Measurements from ENCODE around the gene RIPPLY3. TPM values are rescaled to one million over a fixed set of nuclear protein-coding genes. Genes with fewer than 3 reads are reported as not detected.

The RIPPLY3 gene
- total RNA-seq, 2 experiments from 2014 or later: not detected

DNA sequence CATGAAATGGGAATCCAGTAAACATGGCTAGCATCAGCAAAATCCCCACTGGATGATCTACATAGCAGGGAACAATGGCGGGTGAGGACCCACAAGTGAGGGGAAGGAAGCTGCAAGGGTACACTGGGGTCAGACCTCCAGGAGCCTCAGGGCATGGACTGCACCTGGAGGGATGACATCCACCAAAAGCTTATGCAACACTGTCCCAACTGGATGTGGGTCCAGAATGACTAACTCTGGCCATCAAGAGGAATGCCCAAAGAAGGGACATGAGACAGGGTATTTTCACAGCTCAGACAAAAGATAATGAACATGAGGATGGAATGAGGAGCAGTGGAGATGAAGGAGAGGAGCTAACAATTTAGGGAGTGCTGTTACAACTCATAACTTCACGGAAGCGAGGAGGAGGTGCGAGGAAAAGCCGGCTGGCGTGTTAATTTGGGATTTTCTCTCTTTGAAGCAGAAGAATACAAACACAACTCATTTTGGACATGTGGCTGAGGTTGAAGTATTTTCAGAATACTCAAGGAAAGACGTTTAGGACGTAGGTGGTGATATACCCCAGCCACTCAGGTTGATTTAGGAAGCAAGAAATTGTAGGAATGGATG is 45.7 kb upstream of the RIPPLY3 start:
- Histone ChIP-seq H3K79me2 (ENCODE audit: insufficient read depth, low read depth, low read length) (no peaks in the 10 kb centered on the region), H3K4me1 (ENCODE audit: insufficient read depth, low read length, poor library complexity, severe bottlenecking) (peaks cover 15% of the 10 kb centered on the region), H2AFZ (ENCODE audit: low read length) (no peak overlapping the region), H3K4me2 (ENCODE audit: low read length) (no peak overlapping the region), H3K36me3 (ENCODE audit: insufficient read depth, low read length) (peaks cover 13% of the 10 kb centered on the region), H3K9me2 (ENCODE audit: insufficient read depth, low read length) (no peaks in the 10 kb centered on the region), H3K27ac (ENCODE audit: low read depth, low read length, poor library complexity, severe bottlenecking) (no peak overlapping the region), H3K9me3 (ENCODE audit: low read length) (no peaks in the 10 kb centered on the region), H4K20me1 (ENCODE audit: insufficient read depth, low read length) (no peaks in the 10 kb centered on the region), H3K4me3 (ENCODE audit: low read depth, low read length, poor library complexity, severe bottlenecking) (no peak overlapping the region)
- intact Hi-C loops (cut with micrococcal nuclease; ENCODE audit: unreplicated experiment): loop anchor here (10.0 kb wide), 1 partner anchor 404 kb away; the partner anchor contains the start of gene DYRK1A
- BruUV-seq (replicated peaks): no TSS peak
- DNase-seq (ENCODE audit: low spot score): no peak
- TF ChIP-seq, protein P1, sequence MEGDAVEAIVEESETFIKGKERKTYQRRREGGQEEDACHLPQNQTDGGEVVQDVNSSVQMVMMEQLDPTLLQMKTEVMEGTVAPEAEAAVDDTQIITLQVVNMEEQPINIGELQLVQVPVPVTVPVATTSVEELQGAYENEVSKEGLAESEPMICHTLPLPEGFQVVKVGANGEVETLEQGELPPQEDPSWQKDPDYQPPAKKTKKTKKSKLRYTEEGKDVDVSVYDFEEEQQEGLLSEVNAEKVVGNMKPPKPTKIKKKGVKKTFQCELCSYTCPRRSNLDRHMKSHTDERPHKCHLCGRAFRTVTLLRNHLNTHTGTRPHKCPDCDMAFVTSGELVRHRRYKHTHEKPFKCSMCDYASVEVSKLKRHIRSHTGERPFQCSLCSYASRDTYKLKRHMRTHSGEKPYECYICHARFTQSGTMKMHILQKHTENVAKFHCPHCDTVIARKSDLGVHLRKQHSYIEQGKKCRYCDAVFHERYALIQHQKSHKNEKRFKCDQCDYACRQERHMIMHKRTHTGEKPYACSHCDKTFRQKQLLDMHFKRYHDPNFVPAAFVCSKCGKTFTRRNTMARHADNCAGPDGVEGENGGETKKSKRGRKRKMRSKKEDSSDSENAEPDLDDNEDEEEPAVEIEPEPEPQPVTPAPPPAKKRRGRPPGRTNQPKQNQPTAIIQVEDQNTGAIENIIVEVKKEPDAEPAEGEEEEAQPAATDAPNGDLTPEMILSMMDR (conservative IDR thresholded peaks at IDR 0.05; ENCODE audit: low read length): no peak
- no peak for TF ChIP-seq EZH2phosphoT487 (IDR thresholded peaks at IDR 0.05; ENCODE audit: borderline replicate concordance, low read depth, low read length)
- CTCF ChIA-PET (ENCODE audit: unreplicated experiment): no interaction called here
- POLR2A ChIA-PET: no interaction called here

GRCh38 chr21:36962098-36962780 is 44.3 kb upstream of the RIPPLY3 start:
- no peak for DNase-seq (ENCODE audit: low spot score)
- ChIA-PET CTCF (ENCODE audit: unreplicated experiment) (no interaction called here), POLR2A (interaction anchor here (0.7 kb wide), 1 partner anchor 189 kb away, joined by 3 read pairs; no protein-coding TSS in a partner anchor)
- no peaks in the 10 kb centered on the region for H3K9me2 ChIP-seq (ENCODE audit: insufficient read depth, low read length)
- no peaks in the 10 kb centered on the region for H3K9me3 ChIP-seq (ENCODE audit: low read length)
- intact Hi-C loops (cut with micrococcal nuclease; ENCODE audit: unreplicated experiment): loop anchor here (10.0 kb wide), 1 partner anchor 403 kb away; the partner anchor contains the start of gene DYRK1A
- no peak overlapping the region for H2AFZ ChIP-seq (ENCODE audit: low read length)
- H3K4me2 ChIP-seq (ENCODE audit: low read length): no peak overlapping the region
- peaks cover 21% of the 10 kb centered on the region for H3K4me1 ChIP-seq (ENCODE audit: insufficient read depth, low read length, poor library complexity, severe bottlenecking)
- no peak overlapping the region for H3K4me3 ChIP-seq (ENCODE audit: low read depth, low read length, poor library complexity, severe bottlenecking)
- H3K79me2 ChIP-seq (ENCODE audit: insufficient read depth, low read depth, low read length): no peaks in the 10 kb centered on the region
- no peak overlapping the region for H3K27ac ChIP-seq (ENCODE audit: low read depth, low read length, poor library complexity, severe bottlenecking)
- TF ChIP-seq, protein P1 (conservative IDR thresholded peaks at IDR 0.05; ENCODE audit: low read length): no peak
- no peak for TF ChIP-seq EZH2phosphoT487 (IDR thresholded peaks at IDR 0.05; ENCODE audit: borderline replicate concordance, low read depth, low read length)
- no TSS peak for BruUV-seq (replicated peaks)
- H4K20me1 ChIP-seq (ENCODE audit: insufficient read depth, low read length): no peaks in the 10 kb centered on the region
- peaks cover 13% of the 10 kb centered on the region for H3K36me3 ChIP-seq (ENCODE audit: insufficient read depth, low read length)

- Histone ChIP-seq H3K4me1 (ENCODE audit: insufficient read depth, low read length, poor library complexity, severe bottlenecking) (peaks cover 24% of the 10 kb centered on the region), H3K9me2 (ENCODE audit: insufficient read depth, low read length) (no peaks in the 10 kb centered on the region), H3K79me2 (ENCODE audit: insufficient read depth, low read depth, low read length) (no peaks in the 10 kb centered on the region), H4K20me1 (ENCODE audit: insufficient read depth, low read length) (no peaks in the 10 kb centered on the region), H3K4me2 (ENCODE audit: low read length) (peak overlapping the region; percentile 99), H3K27ac (ENCODE audit: low read depth, low read length, poor library complexity, severe bottlenecking) (no peak overlapping the region), H2AFZ (ENCODE audit: low read length) (no peak overlapping the region; the same call in 1 of the 2 replicates), H3K36me3 (ENCODE audit: insufficient read depth, low read length) (peaks cover 12% of the 10 kb centered on the region), H3K4me3 (ENCODE audit: low read depth, low read length, poor library complexity, severe bottlenecking) (no peak overlapping the region), H3K9me3 (ENCODE audit: low read length) (no peaks in the 10 kb centered on the region)
- no peak for DNase-seq (ENCODE audit: low spot score)
- ChIA-PET CTCF (ENCODE audit: unreplicated experiment) (no interaction called here), POLR2A (interaction anchor here (0.5 to 2.2 kb wide), 2 partner anchors 12 to 22 kb away, joined by 3 to 14 read pairs; no protein-coding TSS in a partner anchor)
- intact Hi-C loops (cut with micrococcal nuclease; ENCODE audit: unreplicated experiment): loop anchor here (10.0 kb wide), 1 partner anchor 400 kb away; the partner anchor contains the start of gene DYRK1A
- no TSS peak for BruUV-seq (replicated peaks)
- TF ChIP-seq, protein P1 (conservative IDR thresholded peaks at IDR 0.05; ENCODE audit: low read length): no peak
- no peak for TF ChIP-seq EZH2phosphoT487 (IDR thresholded peaks at IDR 0.05; ENCODE audit: borderline replicate concordance, low read depth, low read length)
Measured at GRCh38 chr21:36964398-36964797, 42.1 kb upstream of the RIPPLY3 start.
